Thyroid gland (tissue), 4 donors: ENCODE measurements around the gene GFRA1.

Experiments
- CTCF ChIP-seq, 6 experiments: fragments of 200-600 bp in 3 of 6; fragments of 450-650 bp in 3 of 6; sonication (generic) in 3 of 6; IDR thresholded peaks; one replicate each; pipeline ENCODE4 v1.5.1; 2016 to 2019; ENCODE audit warnings: antibody characterized with exemption in 6 of 6, mild to moderate bottlenecking in 2 of 6, inconsistent platforms in 1 of 6, moderate library complexity in 1 of 6
- POLR2A ChIP-seq, 2 donors: fragments of 450-650 bp; IDR thresholded peaks; one replicate each; pipeline ENCODE4 v1.6.1; 2017; ENCODE audit warnings: antibody characterized with exemption in 2 of 2, mild to moderate bottlenecking in 2 of 2, moderate library complexity in 1 of 2

DNA sequence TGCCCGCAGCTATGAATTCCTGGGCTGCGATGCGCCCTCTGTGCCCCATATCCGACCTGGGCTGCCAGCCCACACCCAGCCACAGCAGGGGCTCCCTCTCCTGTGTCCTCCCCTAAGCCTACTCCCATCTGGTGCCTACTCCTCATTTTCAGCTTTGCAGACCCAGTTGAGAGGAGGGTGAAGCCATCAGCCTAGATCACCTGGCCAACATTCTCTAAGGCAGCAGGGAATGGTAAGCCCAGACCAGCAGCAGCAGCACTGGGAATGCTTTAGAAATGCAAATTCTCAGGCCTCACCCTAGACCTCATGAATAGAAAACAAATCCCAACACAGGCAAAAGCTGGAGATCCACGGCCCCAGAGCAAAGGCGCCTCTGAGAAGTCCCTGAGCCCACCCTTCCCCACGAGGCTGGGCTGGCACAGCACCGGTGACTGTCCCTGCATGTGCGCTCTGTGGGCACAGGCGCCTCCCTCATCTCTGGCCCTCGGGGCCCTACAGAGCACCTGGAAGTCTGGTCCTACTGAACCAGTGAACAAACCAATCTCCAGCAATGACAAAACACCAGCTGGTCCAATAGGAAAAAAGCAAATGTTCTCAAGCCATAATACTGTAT, 161.4 kb downstream of the GFRA1 start:
- TF ChIP-seq CTCF (IDR thresholded peaks at IDR 0.05) (no peak), POLR2A (IDR thresholded peaks at IDR 0.05) (no peak)
